ENCODE measurements around the gene KIFC3.
"Not testable (repeated sequence)": the region's sequence is repeated elsewhere in the genome, so short reads cannot be mapped to it uniquely, and the experiment has no call there.

The KIFC3 gene

GRCh38 chr16:57837305-57838125 is 35.2 kb upstream of the KIFC3 start:
- Histone ChIP-seq H3K27ac (ENCODE audit: low read length) (no peak overlapping the region), H3K4me1 (ENCODE audit: control insufficient read depth, insufficient read depth, low read length) (no peaks in the 10 kb centered on the region), H3K27me3 (ENCODE audit: control insufficient read depth in 1 of 2, insufficient read depth in 2 of 2, low read length in 2 of 2) (peaks cover 0 to 2% of the 10 kb centered on the region in 2 donors), H3K4me3 (ENCODE audit: low read length in 2 of 2) (no peak overlapping the region), H3K9me3 (ENCODE audit: control insufficient read depth in 2 of 2, low read length in 2 of 2) (no peaks in the 10 kb centered on the region), H3K9ac (ENCODE audit: low read length in 2 of 2) (no peak overlapping the region), H3K36me3 (ENCODE audit: control insufficient read depth in 2 of 2, insufficient read depth in 2 of 2, low read length in 2 of 2) (no peaks in the 10 kb centered on the region)

- H3K27me3 ChIP-seq (ENCODE audit: control insufficient read depth in 1 of 2, insufficient read depth in 2 of 2, low read length in 2 of 2); H3K4me1 ChIP-seq (ENCODE audit: control insufficient read depth, insufficient read depth, low read length); H3K36me3 ChIP-seq (ENCODE audit: control insufficient read depth in 2 of 2, insufficient read depth in 2 of 2, low read length in 2 of 2); H3K27ac ChIP-seq (ENCODE audit: low read length); H3K9me3 ChIP-seq (ENCODE audit: control insufficient read depth in 2 of 2, low read length in 2 of 2); H3K9ac ChIP-seq (ENCODE audit: low read length in 2 of 2); H3K4me3 ChIP-seq (ENCODE audit: low read length in 2 of 2): not testable (repeated sequence)
These were observed 33.1 kb upstream of the KIFC3 start for GRCh38 chr16:57835439-57835838.

- peaks cover 0 to 2% of the 10 kb centered on the region in 2 donors for H3K27me3 ChIP-seq (ENCODE audit: control insufficient read depth in 1 of 2, insufficient read depth in 2 of 2, low read length in 2 of 2)
- H3K4me3 ChIP-seq (ENCODE audit: low read length in 2 of 2): no peak overlapping the region
- no peaks in the 10 kb centered on the region for H3K36me3 ChIP-seq (ENCODE audit: control insufficient read depth in 2 of 2, insufficient read depth in 2 of 2, low read length in 2 of 2)
- no peak overlapping the region for H3K9ac ChIP-seq (ENCODE audit: low read length in 2 of 2)
- H3K9me3 ChIP-seq (ENCODE audit: control insufficient read depth in 2 of 2, low read length in 2 of 2): no peaks in the 10 kb centered on the region
- H3K27ac ChIP-seq (ENCODE audit: low read length): no peak overlapping the region
- no peaks in the 10 kb centered on the region for H3K4me1 ChIP-seq (ENCODE audit: control insufficient read depth, insufficient read depth, low read length)
These were observed 32.6 kb upstream of the KIFC3 start for GRCh38 chr16:57834936-57835335.

GRCh38 chr16:57830890-57831484 is 28.7 kb upstream of the KIFC3 start:
- H3K4me3 ChIP-seq (ENCODE audit: low read length in 2 of 2): no peak overlapping the region
- no peaks in the 10 kb centered on the region for H3K9me3 ChIP-seq (ENCODE audit: control insufficient read depth in 2 of 2, low read length in 2 of 2)
- H3K36me3 ChIP-seq (ENCODE audit: control insufficient read depth in 2 of 2, insufficient read depth in 2 of 2, low read length in 2 of 2): no peaks in the 10 kb centered on the region
- no peaks in the 10 kb centered on the region for H3K4me1 ChIP-seq (ENCODE audit: control insufficient read depth, insufficient read depth, low read length)
- no peak overlapping the region for H3K9ac ChIP-seq (ENCODE audit: low read length in 2 of 2)
- H3K27ac ChIP-seq (ENCODE audit: low read length): no peak overlapping the region
- H3K27me3 ChIP-seq (ENCODE audit: control insufficient read depth in 1 of 2, insufficient read depth in 2 of 2, low read length in 2 of 2): no peaks in the 10 kb centered on the region

- no peak overlapping the region for H3K9ac ChIP-seq (ENCODE audit: low read length in 2 of 2)
- no peak overlapping the region for H3K27ac ChIP-seq (ENCODE audit: low read length)
- H3K4me3 ChIP-seq (ENCODE audit: low read length in 2 of 2): no peak overlapping the region
- H3K4me1 ChIP-seq (ENCODE audit: control insufficient read depth, insufficient read depth, low read length): no peaks in the 10 kb centered on the region
- H3K9me3 ChIP-seq (ENCODE audit: control insufficient read depth in 2 of 2, low read length in 2 of 2): no peaks in the 10 kb centered on the region
- H3K27me3 ChIP-seq (ENCODE audit: control insufficient read depth in 1 of 2, insufficient read depth in 2 of 2, low read length in 2 of 2): no peaks in the 10 kb centered on the region
- no peaks in the 10 kb centered on the region for H3K36me3 ChIP-seq (ENCODE audit: control insufficient read depth in 2 of 2, insufficient read depth in 2 of 2, low read length in 2 of 2)
These were observed 27.7 kb upstream of the KIFC3 start for GRCh38 chr16:57829969-57830360.

- H3K27me3 ChIP-seq (ENCODE audit: control insufficient read depth in 1 of 2, insufficient read depth in 2 of 2, low read length in 2 of 2): no peaks in the 10 kb centered on the region
- H3K9me3 ChIP-seq (ENCODE audit: control insufficient read depth in 2 of 2, low read length in 2 of 2): no peaks in the 10 kb centered on the region
- no peaks in the 10 kb centered on the region for H3K4me1 ChIP-seq (ENCODE audit: control insufficient read depth, insufficient read depth, low read length)
- no peaks in the 10 kb centered on the region for H3K36me3 ChIP-seq (ENCODE audit: control insufficient read depth in 2 of 2, insufficient read depth in 2 of 2, low read length in 2 of 2)
- no peak overlapping the region for H3K27ac ChIP-seq (ENCODE audit: low read length)
- no peak overlapping the region for H3K9ac ChIP-seq (ENCODE audit: low read length in 2 of 2)
- H3K4me3 ChIP-seq (ENCODE audit: low read length in 2 of 2): no peak overlapping the region
These were observed 26.2 kb upstream of the KIFC3 start for GRCh38 chr16:57828272-57829161.

GRCh38 chr16:57826706-57827625 is 24.7 kb upstream of the KIFC3 start:
- no peaks in the 10 kb centered on the region for H3K36me3 ChIP-seq (ENCODE audit: control insufficient read depth in 2 of 2, insufficient read depth in 2 of 2, low read length in 2 of 2)
- H3K27ac ChIP-seq (ENCODE audit: low read length): no peak overlapping the region
- H3K27me3 ChIP-seq (ENCODE audit: control insufficient read depth in 1 of 2, insufficient read depth in 2 of 2, low read length in 2 of 2): no peaks in the 10 kb centered on the region
- H3K9me3 ChIP-seq (ENCODE audit: control insufficient read depth in 2 of 2, low read length in 2 of 2): no peaks in the 10 kb centered on the region
- H3K4me3 ChIP-seq (ENCODE audit: low read length in 2 of 2): no peak overlapping the region
- no peak overlapping the region for H3K9ac ChIP-seq (ENCODE audit: low read length in 2 of 2)
- H3K4me1 ChIP-seq (ENCODE audit: control insufficient read depth, insufficient read depth, low read length): no peaks in the 10 kb centered on the region

GRCh38 chr16:57826052-57826451 is 23.8 kb upstream of the KIFC3 start:
- Histone ChIP-seq H3K9me3 (ENCODE audit: control insufficient read depth in 2 of 2, low read length in 2 of 2) (no peaks in the 10 kb centered on the region), H3K36me3 (ENCODE audit: control insufficient read depth in 2 of 2, insufficient read depth in 2 of 2, low read length in 2 of 2) (no peaks in the 10 kb centered on the region), H3K4me1 (ENCODE audit: control insufficient read depth, insufficient read depth, low read length) (no peaks in the 10 kb centered on the region), H3K4me3 (ENCODE audit: low read length in 2 of 2) (no peak overlapping the region), H3K27ac (ENCODE audit: low read length) (no peak overlapping the region), H3K9ac (ENCODE audit: low read length in 2 of 2) (no peak overlapping the region), H3K27me3 (ENCODE audit: control insufficient read depth in 1 of 2, insufficient read depth in 2 of 2, low read length in 2 of 2) (no peaks in the 10 kb centered on the region)

- no peak overlapping the region for H3K4me3 ChIP-seq (ENCODE audit: low read length in 2 of 2)
- H3K27me3 ChIP-seq (ENCODE audit: control insufficient read depth in 1 of 2, insufficient read depth in 2 of 2, low read length in 2 of 2): no peaks in the 10 kb centered on the region
- no peaks in the 10 kb centered on the region for H3K9me3 ChIP-seq (ENCODE audit: control insufficient read depth in 2 of 2, low read length in 2 of 2)
- no peak overlapping the region for H3K9ac ChIP-seq (ENCODE audit: low read length in 2 of 2)
- no peaks in the 10 kb centered on the region for H3K4me1 ChIP-seq (ENCODE audit: control insufficient read depth, insufficient read depth, low read length)
- no peak overlapping the region for H3K27ac ChIP-seq (ENCODE audit: low read length)
- H3K36me3 ChIP-seq (ENCODE audit: control insufficient read depth in 2 of 2, insufficient read depth in 2 of 2, low read length in 2 of 2): no peaks in the 10 kb centered on the region
These were observed 23.2 kb upstream of the KIFC3 start for GRCh38 chr16:57825298-57826044.
